ENCODE measurements around the gene GSTM4. TPM values are rescaled to one million over a fixed set of nuclear protein-coding genes. Genes with fewer than 3 reads are reported as not detected.
A peak's percentile ranks its signal among the peaks of the same experiment; 100 is the strongest.

The GSTM4 gene
- total and polyA plus RNA-seq, 9 of the 15 experiments (the other 6 are each of a cell fraction or from before 2014, with no cell fraction given) = 18.8 to 53.4 (median 38.8) TPM

DNA sequence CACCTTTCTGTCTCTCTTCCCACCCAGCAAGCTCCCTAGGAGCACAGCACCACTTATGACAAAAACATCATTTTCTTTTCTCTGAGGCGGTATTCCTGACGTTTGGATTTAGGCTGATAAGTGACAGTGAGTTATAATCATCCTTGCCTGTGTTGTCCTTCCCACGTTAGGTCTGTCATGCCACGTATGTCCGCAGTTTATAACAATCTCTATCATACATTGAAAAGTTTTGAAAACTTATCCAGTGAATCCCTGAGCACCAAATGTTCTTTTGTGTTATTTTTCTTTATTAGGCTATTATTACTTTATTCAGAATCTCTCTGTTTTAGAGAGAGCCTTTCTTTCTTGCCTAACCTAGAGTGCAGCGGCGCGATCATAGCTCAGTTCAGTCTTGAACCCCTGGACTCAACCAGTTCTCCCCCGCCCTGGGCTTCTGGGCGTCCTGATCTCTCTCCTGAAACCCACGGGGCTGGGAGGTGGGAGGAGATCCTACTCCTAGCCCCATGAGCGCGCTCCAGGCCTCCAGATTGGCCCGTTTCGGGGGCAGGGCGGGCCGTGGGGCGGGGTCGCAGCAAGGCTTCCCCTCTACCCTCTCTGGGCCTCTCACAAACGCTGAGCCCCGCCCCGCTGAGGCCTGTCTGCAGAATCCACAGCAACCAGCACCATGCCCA lies 11.7 kb downstream of the GSTM4 start, which contains the start of gene GSTM2 (continued):
- TF ChIP-seq, protein P1, sequence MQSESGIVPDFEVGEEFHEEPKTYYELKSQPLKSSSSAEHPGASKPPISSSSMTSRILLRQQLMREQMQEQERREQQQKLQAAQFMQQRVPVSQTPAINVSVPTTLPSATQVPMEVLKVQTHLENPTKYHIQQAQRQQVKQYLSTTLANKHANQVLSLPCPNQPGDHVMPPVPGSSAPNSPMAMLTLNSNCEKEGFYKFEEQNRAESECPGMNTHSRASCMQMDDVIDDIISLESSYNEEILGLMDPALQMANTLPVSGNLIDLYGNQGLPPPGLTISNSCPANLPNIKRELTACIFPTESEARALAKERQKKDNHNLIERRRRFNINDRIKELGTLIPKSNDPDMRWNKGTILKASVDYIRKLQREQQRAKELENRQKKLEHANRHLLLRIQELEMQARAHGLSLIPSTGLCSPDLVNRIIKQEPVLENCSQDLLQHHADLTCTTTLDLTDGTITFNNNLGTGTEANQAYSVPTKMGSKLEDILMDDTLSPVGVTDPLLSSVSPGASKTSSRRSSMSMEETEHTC (IDR thresholded peaks at IDR 0.05) = no peak
- TF ChIP-seq SRF (CRISPR knock-in tag; IDR thresholded peaks at IDR 0.05) (peak in 1 of 2 experiments; percentile 54; a peak in 1 of 4 replicates), ZNF224 (CRISPR knock-in tag; IDR thresholded peaks at IDR 0.05) (no peak), KAT2B (IDR thresholded peaks at IDR 0.05; ENCODE audit: low read depth, low read length) (no peak), ZFX (CRISPR knock-in tag; IDR thresholded peaks at IDR 0.05) (peak; percentile 46; the same call in 1 of the 2 replicates), TAF15 (IDR thresholded peaks at IDR 0.05; ENCODE audit: low read depth, low read length) (no peak), YY1 (IDR thresholded peaks at IDR 0.05; ENCODE audit: borderline replicate concordance in 1 of 3, control insufficient read depth in 1 of 3, extremely low read depth in 1 of 3, insufficient read depth in 3 of 3, insufficient read length in 1 of 3, insufficient replicate concordance in 2 of 3, low read depth in 1 of 3, low read length in 2 of 3) (peak in 1 of 3 experiments; percentile 6), SIX5 (IDR thresholded peaks at IDR 0.05; ENCODE audit: borderline replicate concordance in 1 of 2, insufficient read depth in 1 of 2, low read depth in 1 of 2, low read length in 2 of 2) (no peak), ZNF507 (tag; conservative IDR thresholded peaks at IDR 0.05) (no peak), HNRNPK (IDR thresholded peaks at IDR 0.05; ENCODE audit: low read depth, low read length, poor library complexity, severe bottlenecking) (no peak), ZNF165 (CRISPR knock-in tag; IDR thresholded peaks at IDR 0.05; ENCODE audit: borderline replicate concordance) (no peak), GATAD2B (IDR thresholded peaks at IDR 0.05; ENCODE audit: borderline replicate concordance) (0 out of 2 replicates have a peak, but pooled peaks have one; percentile 16), KLF6 (CRISPR knock-in tag; IDR thresholded peaks at IDR 0.05; ENCODE audit: borderline replicate concordance) (no peak), MEF2D (tag; conservative IDR thresholded peaks at IDR 0.05; ENCODE audit: low read depth) (no peak), HNRNPL (IDR thresholded peaks at IDR 0.05; ENCODE audit: low read depth, low read length) (no peak), ZNF780A (CRISPR knock-in tag; IDR thresholded peaks at IDR 0.05) (no peak)
- TF ChIP-seq, protein P2, sequence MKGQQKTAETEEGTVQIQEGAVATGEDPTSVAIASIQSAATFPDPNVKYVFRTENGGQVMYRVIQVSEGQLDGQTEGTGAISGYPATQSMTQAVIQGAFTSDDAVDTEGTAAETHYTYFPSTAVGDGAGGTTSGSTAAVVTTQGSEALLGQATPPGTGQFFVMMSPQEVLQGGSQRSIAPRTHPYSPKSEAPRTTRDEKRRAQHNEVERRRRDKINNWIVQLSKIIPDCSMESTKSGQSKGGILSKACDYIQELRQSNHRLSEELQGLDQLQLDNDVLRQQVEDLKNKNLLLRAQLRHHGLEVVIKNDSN (CRISPR knock-in tag; IDR thresholded peaks at IDR 0.05) = 0 out of 2 replicates have a peak, but pooled peaks have one; percentile 19
- TF ChIP-seq, protein P3, sequence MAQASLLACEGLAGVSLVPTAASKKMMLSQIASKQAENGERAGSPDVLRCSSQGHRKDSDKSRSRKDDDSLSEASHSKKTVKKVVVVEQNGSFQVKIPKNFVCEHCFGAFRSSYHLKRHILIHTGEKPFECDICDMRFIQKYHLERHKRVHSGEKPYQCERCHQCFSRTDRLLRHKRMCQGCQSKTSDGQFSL (CRISPR knock-in tag; IDR thresholded peaks at IDR 0.05) = no peak
- TF ChIP-seq, protein P3 (tag; IDR thresholded peaks at IDR 0.05) = no peak
- TF ChIP-seq, protein P4, sequence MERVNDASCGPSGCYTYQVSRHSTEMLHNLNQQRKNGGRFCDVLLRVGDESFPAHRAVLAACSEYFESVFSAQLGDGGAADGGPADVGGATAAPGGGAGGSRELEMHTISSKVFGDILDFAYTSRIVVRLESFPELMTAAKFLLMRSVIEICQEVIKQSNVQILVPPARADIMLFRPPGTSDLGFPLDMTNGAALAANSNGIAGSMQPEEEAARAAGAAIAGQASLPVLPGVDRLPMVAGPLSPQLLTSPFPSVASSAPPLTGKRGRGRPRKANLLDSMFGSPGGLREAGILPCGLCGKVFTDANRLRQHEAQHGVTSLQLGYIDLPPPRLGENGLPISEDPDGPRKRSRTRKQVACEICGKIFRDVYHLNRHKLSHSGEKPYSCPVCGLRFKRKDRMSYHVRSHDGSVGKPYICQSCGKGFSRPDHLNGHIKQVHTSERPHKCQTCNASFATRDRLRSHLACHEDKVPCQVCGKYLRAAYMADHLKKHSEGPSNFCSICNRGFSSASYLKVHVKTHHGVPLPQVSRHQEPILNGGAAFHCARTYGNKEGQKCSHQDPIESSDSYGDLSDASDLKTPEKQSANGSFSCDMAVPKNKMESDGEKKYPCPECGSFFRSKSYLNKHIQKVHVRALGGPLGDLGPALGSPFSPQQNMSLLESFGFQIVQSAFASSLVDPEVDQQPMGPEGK (CRISPR knock-in tag; IDR thresholded peaks at IDR 0.05; ENCODE audit: borderline replicate concordance) = no peak

All from K562 (cell line).